H1 (cell line): ENCODE data around the gene CORT. TPM values are rescaled to one million over a fixed set of nuclear protein-coding genes. Genes with fewer than 3 reads are reported as not detected.

Source experiments
- CTCF ChIA-PET: fragments of 300-600 bp; sonication (Branson Sonifier 250); formaldehyde crosslinking; loops from one replicate; lab custom pipeline; 2021; ENCODE audit not compliant: partially characterized antibody; lab: Charles Lee
- POLR2A ChIA-PET: fragments of 300-600 bp; sonication (Branson Sonifier 250); formaldehyde crosslinking; loops from one replicate; lab custom pipeline; 2021; ENCODE audit warnings: inconsistent platforms; ENCODE audit not compliant: partially characterized antibody; lab: Charles Lee
- DNase-seq, 2 experiments: peaks; one replicate each; pipeline versions ENCODE4 v3.0.0 to v3.0.0-alpha.2; 2010 to 2022; ENCODE audit warnings: low spot score in 2 of 2, low read depth in 1 of 2, mixed read lengths in 1 of 2
- FAIRE-seq: peaks from 2 replicates; lab custom pipeline; 2011; peaks lifted over from hg19 to GRCh38; lab: Jason Lieb, UNC
- H2AFZ ChIP-seq: 2 replicates; pipeline ENCODE4 v1.8.1; 2012; ENCODE audit warnings: low read length, inconsistent platforms
- H2AK5ac ChIP-seq: 2 replicates; pipeline ENCODE4 v1.6.1; 2013; ENCODE audit warnings: low read depth, low read length
- H2BK120ac ChIP-seq: replicated peaks from 2 replicates; pipeline ENCODE3; 2013; ENCODE audit warnings: low read depth, low read length, inconsistent platforms
- H2BK12ac ChIP-seq: 2 replicates; pipeline ENCODE4 v1.6.1; 2013; ENCODE audit warnings: low read depth, low read length
- H2BK15ac ChIP-seq: 2 replicates; pipeline ENCODE4 v1.6.1; 2013; ENCODE audit warnings: low read length
- H2BK20ac ChIP-seq: 2 replicates; pipeline ENCODE4 v1.6.1; 2013; ENCODE audit warnings: low read length
- H2BK5ac ChIP-seq: 2 replicates; pipeline ENCODE4 v1.6.1; 2013; ENCODE audit warnings: low read depth, low read length
- H3K14ac ChIP-seq: 2 replicates; pipeline ENCODE4 v1.6.1; 2013; ENCODE audit warnings: inconsistent platforms; ENCODE audit not compliant: insufficient read length
- H3K18ac ChIP-seq: 2 replicates; pipeline ENCODE4 v1.6.1; 2013; ENCODE audit warnings: low read length; ENCODE audit errors: extremely low read depth
- H3K23ac ChIP-seq: 2 replicates; pipeline ENCODE4 v1.6.1; 2013; ENCODE audit warnings: inconsistent platforms; ENCODE audit not compliant: insufficient read length
- H3K23me2 ChIP-seq: 2 replicates; pipeline ENCODE4 v1.6.1; 2013; ENCODE audit warnings: low read depth, low read length
- H3K27ac ChIP-seq: 2 replicates; pipeline ENCODE4 v1.6.1; 2011; ENCODE audit warnings: low read depth, low read length, inconsistent platforms
- H3K27me3 ChIP-seq, 4 experiments: replicated peaks in 1 of 4; 1 replicate in 1 of 4; 2 replicates in 3 of 4; pipeline versions ENCODE4 v1.6.1 to v1.8.1; 2011 to 2013; ENCODE audit warnings: low read length in 3 of 4, mild to moderate bottlenecking in 3 of 4, inconsistent platforms in 2 of 4, mixed read lengths in 2 of 4, moderate library complexity in 1 of 4; ENCODE audit not compliant: control insufficient read depth in 3 of 4, insufficient read depth in 3 of 4; ENCODE audit errors: extremely low read depth in 1 of 4
- H3K36me3 ChIP-seq, 4 experiments: 2 replicates each; pipeline versions ENCODE4 v1.6.1 to v1.8.1; 2011 to 2013; ENCODE audit warnings: mild to moderate bottlenecking in 4 of 4, low read length in 3 of 4, moderate library complexity in 2 of 4, control low read depth in 1 of 4, inconsistent platforms in 1 of 4; ENCODE audit not compliant: insufficient read depth in 4 of 4, control insufficient read depth in 2 of 4
- H3K4ac ChIP-seq: replicated peaks from 2 replicates; pipeline ENCODE3; 2013; ENCODE audit warnings: low read length, low read depth, mixed read lengths, inconsistent platforms; ENCODE audit not compliant: insufficient read length
- H3K4me1 ChIP-seq, 4 experiments: replicated peaks in 1 of 4; 1 replicate in 1 of 4; 2 replicates in 3 of 4; pipeline versions ENCODE4 v1.6.1 to v1.8.1; 2011 to 2013; ENCODE audit warnings: low read length in 3 of 4, inconsistent platforms in 2 of 4, mixed read lengths in 1 of 4; ENCODE audit not compliant: insufficient read depth in 4 of 4, control insufficient read depth in 3 of 4
- H3K4me2 ChIP-seq, 2 experiments: 2 replicates each; pipeline versions ENCODE4 v1.6.1 to v1.8.1; 2011 to 2013; ENCODE audit warnings: low read depth in 2 of 2, low read length in 2 of 2, control low read depth in 1 of 2, inconsistent platforms in 1 of 2, mild to moderate bottlenecking in 1 of 2; ENCODE audit not compliant: insufficient read depth in 1 of 2
- H3K4me3 ChIP-seq, 4 experiments: fragments of 200-600, 300-600 bp in 1 of 4; sonication (generic), shearing (Covaris generic), sonication (Bioruptor Twin) in 1 of 4; 2 replicates each; pipeline versions ENCODE4 v1.5.1 to v1.8.1; 2011 to 2016; ENCODE audit warnings: low read length in 4 of 4, low read depth in 3 of 4, control low read depth in 2 of 4, inconsistent platforms in 2 of 4, mild to moderate bottlenecking in 2 of 4, mixed read lengths in 1 of 4, moderate library complexity in 1 of 4; ENCODE audit not compliant: insufficient read depth in 2 of 4; ENCODE audit errors: extremely low read depth in 1 of 4
- H3K56ac ChIP-seq: replicated peaks from 2 replicates; pipeline ENCODE3; 2013; ENCODE audit warnings: low read depth, mild to moderate bottlenecking, mixed read lengths, low read length, inconsistent platforms; ENCODE audit not compliant: insufficient read length
- H3K79me1 ChIP-seq: 2 replicates; pipeline ENCODE4 v1.6.1; 2013; ENCODE audit warnings: low read depth, low read length, control low read depth
- H3K79me2 ChIP-seq, 2 experiments: 2 replicates each; pipeline versions ENCODE4 v1.6.1 to v1.8.1; 2012 to 2013; ENCODE audit warnings: low read length in 2 of 2, mild to moderate bottlenecking in 2 of 2, inconsistent platforms in 1 of 2; ENCODE audit not compliant: insufficient read depth in 2 of 2, control insufficient read depth in 1 of 2
- H3K9ac ChIP-seq, 4 experiments: replicated peaks in 1 of 4; 1 replicate in 1 of 4; 2 replicates in 3 of 4; pipeline versions ENCODE4 v1.6.1 to v1.8.1; 2011 to 2013; ENCODE audit warnings: low read depth in 3 of 4, low read length in 3 of 4, control low read depth in 2 of 4, mild to moderate bottlenecking in 2 of 4, moderate library complexity in 2 of 4, inconsistent platforms in 1 of 4; ENCODE audit errors: extremely low read depth in 1 of 4
- H3K9me3 ChIP-seq, 2 experiments: 2 replicates each; pipeline versions ENCODE4 v1.6.1 to v1.8.1; 2012 to 2013; ENCODE audit warnings: mild to moderate bottlenecking in 2 of 2, moderate library complexity in 2 of 2, control low read depth in 1 of 2, inconsistent platforms in 1 of 2, low read depth in 1 of 2, low read length in 1 of 2, mixed read lengths in 1 of 2; ENCODE audit not compliant: insufficient read depth in 2 of 2
- H4K20me1 ChIP-seq, 2 experiments: replicated peaks in 1 of 2; 2 replicates each; pipeline versions ENCODE3 to v1.8.1; 2011 to 2013; ENCODE audit warnings: inconsistent platforms in 2 of 2, low read length in 2 of 2, mild to moderate bottlenecking in 1 of 2; ENCODE audit not compliant: insufficient read depth in 2 of 2, control insufficient read depth in 1 of 2
- H4K5ac ChIP-seq: 2 replicates; pipeline ENCODE4 v1.6.1; 2013; ENCODE audit warnings: low read length, low read depth, mixed read lengths, inconsistent platforms; ENCODE audit not compliant: insufficient read length
- H4K8ac ChIP-seq: 2 replicates; pipeline ENCODE4 v1.8.0; 2013; ENCODE audit warnings: mild to moderate bottlenecking, moderate library complexity, low read length, inconsistent platforms; ENCODE audit not compliant: insufficient read depth; ENCODE audit errors: extremely low read depth
- H4K91ac ChIP-seq: replicated peaks from 2 replicates; pipeline ENCODE3; 2013; ENCODE audit warnings: low read length, mixed read lengths, inconsistent platforms; ENCODE audit not compliant: insufficient read length
- CHD1 ChIP-seq: IDR thresholded peaks from 2 replicates; pipeline ENCODE4 v1.6.1; 2012; ENCODE audit warnings: low read depth, low read length, improper control_type of control experiment
- GTF2F1 ChIP-seq: IDR thresholded peaks from 2 replicates; pipeline ENCODE4 v1.6.1; 2012; ENCODE audit warnings: low read depth, low read length, improper control_type of control experiment, borderline replicate concordance
- HDAC6 ChIP-seq: IDR thresholded peaks from one replicate; pipeline ENCODE4 v1.7.1; 2012; ENCODE audit warnings: low read depth, mild to moderate bottlenecking, inconsistent platforms, low read length, moderate library complexity
- POLR2A ChIP-seq, 2 experiments: IDR thresholded peaks; 1 replicate in 1 of 2; 2 replicates in 1 of 2; pipeline ENCODE4 v1.6.1; 2011; ENCODE audit warnings: low read depth in 2 of 2, low read length in 2 of 2, mild to moderate bottlenecking in 2 of 2; ENCODE audit errors: control extremely low read depth in 1 of 2
- RXRA ChIP-seq: IDR thresholded peaks from 2 replicates; pipeline ENCODE4 v1.6.1; 2011; ENCODE audit warnings: low read depth, mild to moderate bottlenecking, low read length, moderate library complexity; ENCODE audit not compliant: insufficient read depth
- TAF7 ChIP-seq: optimal IDR thresholded peaks from 2 replicates; pipeline ENCODE3; 2011; ENCODE audit warnings: low read depth, mild to moderate bottlenecking, inconsistent platforms, low read length, moderate library complexity, borderline replicate concordance
- YY1 ChIP-seq: IDR thresholded peaks from 2 replicates; pipeline ENCODE4 v1.6.1; 2011; ENCODE audit warnings: low read depth, mild to moderate bottlenecking, low read length
- WGBS, 2 experiments: shearing (Covaris generic) in 1 of 2; methylation state at CpG; one replicate each; pipeline versions ENCODE4 v1.1.6 to v1.1.7; 2013 to 2015; ENCODE audit warnings: low lambda C conversion rate in 2 of 2, mixed read lengths in 2 of 2, inconsistent platforms in 1 of 2, low coverage in 1 of 2, missing lambda C conversion rate in 1 of 2; ENCODE audit not compliant: insufficient replicate concordance in 2 of 2, insufficient coverage in 1 of 2, insufficient read length in 1 of 2; ENCODE audit errors: extremely low coverage in 1 of 2, missing lambda C conversion rate in 1 of 2; 5-methylcytosine and 5-hydroxymethylcytosine counted together
- polyA plus RNA-seq, 7 experiments: library from polyadenylated mRNA; depleted of rRNA in 3 of 7; stranded (reverse) in 5 of 7; unstranded in 2 of 7; fragments of >200 nt in 5 of 7; fragments of 200-250 nt in 2 of 7; gene quantifications; 1 replicate in 5 of 7; 2 replicates in 1 of 7; 4 replicates in 1 of 7; pipeline versions ENCODE4 v1.2.1 to v1.2.3, GENCODE V29; 2011 to 2013; ENCODE audit warnings: missing spikeins in 2 of 7, mixed read lengths in 2 of 7
- total RNA-seq: library from RNA; stranded (reverse); fragmentation: NEBNext Ultra II Directional; extraction: Animal tissue kit (Norgen Biotek cat#: 25700); gene quantifications from 2 replicates; pipeline ENCODE4 v1.2.1, GENCODE V29; 2021

Gene CORT
- total and polyA plus RNA-seq, 2 of the 8 experiments (the other 6 are each of a cell fraction or from before 2014, with no cell fraction given) = 0.15 to 0.30 TPM

DNA sequence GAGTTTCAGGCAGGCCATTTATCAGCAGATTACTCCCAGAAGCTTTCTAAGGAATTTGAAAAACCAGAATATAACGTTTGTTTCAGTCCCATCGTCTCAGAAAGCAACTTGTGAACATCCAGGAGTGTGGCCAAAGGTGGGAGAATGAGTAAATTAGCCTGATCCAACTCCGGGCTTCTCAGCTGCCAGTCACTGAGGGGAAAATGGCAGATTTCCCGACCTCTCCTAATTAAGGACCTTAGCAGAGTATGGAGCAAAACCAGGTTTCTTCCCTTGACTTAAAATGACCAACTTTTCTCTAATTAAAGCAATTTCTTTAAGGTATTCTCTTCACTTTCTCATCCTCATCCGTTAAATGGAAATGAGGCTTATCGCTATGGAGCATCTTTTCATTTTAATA lies 1.0 kb downstream of the CORT start:
- H2BK12ac ChIP-seq = no peak overlapping the region
- no peak overlapping the region for H4K8ac ChIP-seq
- no peak overlapping the region for H4K5ac ChIP-seq
- no peak overlapping the region for H2AK5ac ChIP-seq
- ChIA-PET CTCF (interaction anchor here (1.0 to 2.0 kb wide), 4 partner anchors 43 to 667 kb away, joined by 3 to 12 read pairs (median 4); no protein-coding TSS in a partner anchor), POLR2A (interaction anchor here (0.6 to 2.5 kb wide), 7 partner anchors 9 to 1453 kb away, joined by 3 to 29 read pairs (median 6); partner anchors contain the start of genes CENPS and PEX14)
- no peak overlapping the region for H3K4me2 ChIP-seq
- no peak overlapping the region for H3K14ac ChIP-seq
- no peak overlapping the region for H3K18ac ChIP-seq
- H4K91ac ChIP-seq = no peak overlapping the region
- H2BK120ac ChIP-seq = no peak overlapping the region
- no peak overlapping the region for H3K56ac ChIP-seq
- 82% methylated on average over 6 of the region's 6 CpGs; no CpG with 5 or more reads in 1 of the 2 experiments for WGBS, 2 experiments
- H2AFZ ChIP-seq = no peak overlapping the region
- no peaks in the 10 kb centered on the region for H3K27me3 ChIP-seq
- H2BK5ac ChIP-seq = no peak overlapping the region
- H3K9ac ChIP-seq = no peak overlapping the region
- no peak overlapping the region for H3K27ac ChIP-seq
- no peak overlapping the region for H2BK15ac ChIP-seq
- no peaks in the 10 kb centered on the region for H3K79me2 ChIP-seq
- H4K20me1 ChIP-seq = peaks cover 0 to 4% of the 10 kb centered on the region in 2 experiments
- no peak overlapping the region for H3K4me3 ChIP-seq
- no peak overlapping the region for H3K23ac ChIP-seq
- no peaks in the 10 kb centered on the region for H3K23me2 ChIP-seq
- DNase-seq (no peak), FAIRE-seq (no peak)
- H2BK20ac ChIP-seq = no peak overlapping the region
- H3K79me1 ChIP-seq = no peaks in the 10 kb centered on the region
- H3K9me3 ChIP-seq = no peaks in the 10 kb centered on the region
- H3K4me1 ChIP-seq = peaks cover 0 to 9% (median 5%) of the 10 kb centered on the region in 4 experiments; a peak in 5 of 7 replicates
- no peak overlapping the region for H3K4ac ChIP-seq
- no peaks in the 10 kb centered on the region; a peak in 1 of 8 replicates for H3K36me3 ChIP-seq
- TF ChIP-seq CHD1 (no peak), POLR2A (IDR thresholded peaks at IDR 0.05; ENCODE audit: control extremely low read depth in 1 of 2, low read depth in 2 of 2, low read length in 2 of 2) (no peak), HDAC6 (no peak), TAF7 (no peak), RXRA (no peak), GTF2F1 (no peak), YY1 (no peak)
